NOMO-1 treated with DMSO at 0.1 percent for 48 hours (cell line): ENCODE data around the gene BCLAF3.

Experiments used
- DNase-seq: peaks from one replicate; lab custom pipeline; 2025; ENCODE audit not compliant: unreplicated experiment; lab: John Stamatoyannopoulos, UW

Gene BCLAF3

GRCh38 chrX:19990556-19991349 is at the start of gene BCLAF3:
BCLAF3 (minus strand) TSS chrX:19991061; CDS start chrX:19970264, 20,797 bp downstream.
- peak; percentile 85 for DNase-seq

DNA sequence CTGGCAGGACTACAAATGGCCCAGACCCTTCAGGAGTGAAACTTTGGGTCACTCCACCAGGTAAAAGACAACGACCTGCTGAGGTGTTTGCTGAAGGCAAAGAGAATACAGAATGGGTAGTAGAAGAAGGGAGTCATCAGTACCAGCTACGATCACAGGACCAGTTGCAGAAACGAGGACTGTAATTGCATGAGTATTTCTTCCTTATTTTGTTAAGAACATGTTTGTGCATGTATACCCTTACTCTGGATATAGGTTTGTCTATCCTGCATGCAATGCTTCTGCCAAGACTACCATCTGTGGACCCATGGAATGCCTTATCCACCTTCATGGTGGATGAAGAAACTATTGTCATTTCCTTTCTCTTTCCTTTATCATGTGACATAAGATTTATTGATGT is 48.1 kb upstream of the BCLAF3 start:
- DNase-seq = no peak

- DNase-seq = peak; percentile 30
Measured at GRCh38 chrX:20037186-20037585, 46.3 kb upstream of the BCLAF3 start.

DNA sequence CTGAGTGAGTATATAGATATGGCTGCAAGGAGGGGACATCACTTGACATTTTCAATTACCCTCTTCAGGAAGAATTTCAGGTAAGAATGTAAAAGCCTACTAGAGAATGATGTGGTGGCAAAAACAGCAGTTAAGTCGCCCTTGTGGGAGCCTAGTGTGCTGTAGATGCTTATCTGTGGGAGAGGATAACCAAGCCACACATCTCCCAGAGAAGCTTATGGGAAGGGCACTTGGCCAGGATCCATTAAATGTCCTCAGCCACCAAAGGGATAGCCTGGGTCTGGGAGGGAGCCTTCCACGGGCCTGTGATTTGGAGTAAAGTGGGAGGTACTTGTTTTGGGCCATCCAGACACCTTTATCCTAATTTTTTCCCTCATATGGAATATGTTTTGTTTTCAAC is 41.3 kb upstream of the BCLAF3 start:
- no peak for DNase-seq

GRCh38 chrX:20029728-20030127 is 38.9 kb upstream of the BCLAF3 start:
- DNase-seq = peak; percentile 50

GRCh38 chrX:20028588-20028987 is 37.7 kb upstream of the BCLAF3 start:
- no peak for DNase-seq

- DNase-seq = no peak
Measured at GRCh38 chrX:20026278-20026677, 35.4 kb upstream of the BCLAF3 start.

GRCh38 chrX:20019672-20020365 is 29.0 kb upstream of the BCLAF3 start:
- no peak for DNase-seq

DNA sequence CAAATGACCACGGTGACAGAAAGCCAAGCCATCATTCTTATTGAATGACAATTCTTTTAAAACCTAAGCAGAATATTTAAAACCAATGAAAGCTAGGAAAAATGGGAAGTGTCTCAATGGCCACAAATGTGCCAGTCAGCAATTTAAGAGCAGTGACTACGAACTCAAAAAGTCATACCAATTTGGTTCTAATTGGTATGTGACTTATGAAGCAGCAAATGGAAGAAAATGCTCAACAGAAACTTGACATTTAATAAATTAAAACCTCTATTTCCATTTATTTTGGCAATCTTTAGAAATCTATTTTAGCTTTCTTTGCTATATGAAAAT is 25.7 kb upstream of the BCLAF3 start:
- no peak for DNase-seq

- no peak for DNase-seq
Measured at GRCh38 chrX:20015945-20016615, 25.2 kb upstream of the BCLAF3 start.

DNA sequence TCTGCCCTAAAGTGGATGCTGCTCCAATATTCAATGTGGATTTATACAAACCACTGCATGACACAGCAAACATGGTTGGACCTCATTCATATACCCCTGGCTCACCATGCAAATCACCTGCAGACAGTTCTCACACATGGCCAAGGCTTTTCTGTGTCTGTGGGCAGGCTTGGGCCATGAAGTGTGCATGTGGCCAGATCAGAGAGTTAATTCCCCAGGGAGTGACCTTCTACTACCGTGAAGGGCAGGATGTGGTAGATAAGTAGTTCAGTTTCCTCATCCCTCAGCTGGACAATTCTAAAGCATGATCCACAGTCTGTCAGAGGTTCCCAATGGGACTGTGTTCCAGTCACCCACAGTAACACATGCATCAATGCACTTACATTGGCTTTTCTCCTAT is 24.6 kb upstream of the BCLAF3 start:
- DNase-seq = no peak

GRCh38 chrX:20011608-20012007 is 20.7 kb upstream of the BCLAF3 start:
- DNase-seq = no peak

DNA sequence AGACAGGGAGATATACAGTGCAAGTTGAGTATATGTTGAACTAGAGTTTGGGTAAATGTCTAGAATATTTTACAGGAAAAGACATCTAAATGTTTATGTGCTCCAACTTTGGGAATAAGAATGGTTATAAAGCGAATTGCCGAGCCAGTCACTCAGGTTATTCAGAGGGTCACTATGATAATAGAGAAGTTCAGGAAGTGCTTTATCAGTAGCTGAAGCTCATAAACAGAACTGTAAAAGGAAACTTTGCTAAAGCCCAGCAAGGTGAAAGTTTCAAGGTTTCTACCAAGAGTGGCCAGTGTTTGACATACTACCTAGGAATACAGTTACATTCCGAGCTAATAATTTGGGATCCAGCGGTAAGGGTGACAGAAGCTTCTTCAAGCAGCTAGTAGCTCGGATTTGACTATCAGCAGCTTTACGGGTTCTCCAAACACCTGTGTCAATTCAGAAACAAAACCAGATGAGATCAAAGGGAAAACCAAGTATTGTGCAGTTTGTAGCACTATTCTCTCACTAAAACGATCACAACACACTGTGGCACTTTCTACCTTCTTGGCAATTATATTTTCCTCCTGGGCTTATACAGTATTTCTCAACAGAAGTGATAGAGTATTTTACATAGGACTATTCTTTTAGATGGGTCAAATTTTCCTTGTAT is 17.2 kb upstream of the BCLAF3 start:
- DNase-seq = no peak

- DNase-seq = no peak
Measured at GRCh38 chrX:20005883-20006282, 15.0 kb upstream of the BCLAF3 start.

DNA sequence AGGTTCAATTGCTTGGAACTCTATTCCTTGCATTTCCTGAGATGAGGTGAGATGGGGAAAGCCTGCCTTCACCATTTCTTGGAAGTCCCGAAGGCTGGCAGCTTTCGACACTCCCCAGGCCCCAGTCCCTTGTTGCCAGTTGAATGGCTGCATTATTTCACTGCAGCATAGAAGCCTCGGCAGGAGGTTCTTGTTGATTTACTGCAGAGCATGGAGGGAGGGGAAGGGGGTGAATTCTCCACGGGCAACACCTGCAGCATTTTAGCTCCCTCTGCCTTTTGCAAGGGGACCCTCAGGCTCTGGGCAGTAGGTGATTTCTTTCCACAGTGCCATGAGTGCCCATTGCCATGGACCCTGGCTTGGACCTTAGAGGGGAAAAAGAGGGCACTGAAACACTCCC is 10.7 kb upstream of the BCLAF3 start:
- no peak for DNase-seq

DNA sequence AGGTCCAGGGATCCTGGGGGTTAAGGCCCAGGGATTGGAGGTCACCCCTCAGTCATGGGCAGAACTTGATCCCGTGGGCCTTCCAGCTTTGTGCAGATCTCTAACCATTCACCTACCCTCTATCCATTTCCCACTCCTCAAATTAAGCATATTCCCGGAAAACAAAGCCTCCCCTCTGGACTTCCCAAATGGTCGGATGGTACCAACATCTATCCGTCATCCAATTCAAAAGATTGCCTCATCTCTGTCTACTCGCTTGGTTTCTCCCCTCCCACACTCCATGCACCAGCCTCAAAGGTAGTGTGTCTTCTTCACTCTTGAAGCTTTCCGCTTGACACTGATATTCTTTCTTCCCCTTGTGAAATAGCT is 473 bp upstream of the BCLAF3 start:
- no peak for DNase-seq

GRCh38 chrX:19990151-19990555 is 708 bp downstream of the BCLAF3 start:
- DNase-seq = no peak

GRCh38 chrX:19987856-19988255 is 3.0 kb downstream of the BCLAF3 start:
- no peak for DNase-seq

- no peak for DNase-seq
Measured at GRCh38 chrX:19986531-19986930, 4.3 kb downstream of the BCLAF3 start.

DNA sequence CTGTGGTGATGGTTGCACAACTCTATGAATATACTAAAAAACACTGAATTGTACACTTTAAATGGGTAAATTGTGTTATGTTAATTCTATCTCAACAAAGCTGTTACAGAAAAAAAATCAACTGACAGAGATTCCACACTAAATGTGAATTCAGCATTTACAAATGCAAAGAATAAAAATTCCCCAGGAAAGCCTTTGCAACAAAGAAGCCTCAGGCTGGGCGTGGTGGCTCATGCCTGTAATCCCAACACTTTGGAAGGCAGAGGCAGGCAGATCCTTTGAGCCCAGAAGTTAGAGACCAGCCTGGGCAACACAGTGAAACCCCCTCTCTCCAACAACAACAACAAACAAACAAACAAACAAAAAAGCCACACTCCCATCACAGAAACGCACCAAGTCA is 8.9 kb downstream of the BCLAF3 start:
- DNase-seq = no peak

DNA sequence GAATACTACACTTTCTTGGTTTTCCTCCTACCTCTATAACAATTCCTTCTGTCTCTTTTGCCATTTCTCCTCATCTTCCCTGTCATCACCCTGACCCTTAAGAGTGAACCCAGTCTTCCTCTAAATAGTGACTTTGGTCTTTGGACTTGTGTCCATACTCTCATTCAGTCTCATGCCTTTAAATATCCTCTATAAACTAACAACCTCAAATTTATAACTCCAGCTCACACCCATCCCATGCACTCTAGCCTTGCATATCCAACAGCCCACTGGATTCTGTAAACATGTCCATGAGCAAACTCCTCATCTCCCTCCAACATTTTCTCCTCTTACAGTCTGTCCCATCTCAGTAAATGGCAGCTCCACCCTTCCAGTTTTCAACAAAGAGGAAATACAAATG is 15.0 kb downstream of the BCLAF3 start:
- no peak for DNase-seq

- DNase-seq = no peak
Measured at GRCh38 chrX:19972984-19973383, 17.9 kb downstream of the BCLAF3 start.
